ENCODE measurements around the gene EIF3L.
A peak's percentile ranks its signal among the peaks of the same experiment; 100 is the strongest.

The EIF3L gene

DNA sequence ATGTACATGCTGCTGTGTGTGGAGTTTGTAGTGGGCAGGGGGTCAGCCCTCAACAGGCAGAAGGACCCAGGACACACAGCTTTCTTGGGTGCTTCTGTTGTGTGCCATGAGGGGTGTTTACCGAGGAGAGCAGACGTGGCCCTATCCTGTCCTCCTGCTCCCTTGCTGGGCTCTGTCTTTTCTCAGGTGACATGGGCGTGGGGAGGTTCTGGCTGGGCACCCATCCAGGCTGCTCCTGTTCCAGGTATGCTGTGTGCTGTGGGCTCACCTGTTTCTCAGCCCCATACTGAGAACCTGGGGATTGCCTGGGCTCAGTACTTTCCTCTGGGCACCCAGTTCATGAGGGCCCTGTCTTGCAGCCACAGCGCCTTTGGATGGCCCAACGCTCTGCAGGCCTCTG, 80.2 kb downstream of the EIF3L start:
- TF ChIP-seq, protein P1, sequence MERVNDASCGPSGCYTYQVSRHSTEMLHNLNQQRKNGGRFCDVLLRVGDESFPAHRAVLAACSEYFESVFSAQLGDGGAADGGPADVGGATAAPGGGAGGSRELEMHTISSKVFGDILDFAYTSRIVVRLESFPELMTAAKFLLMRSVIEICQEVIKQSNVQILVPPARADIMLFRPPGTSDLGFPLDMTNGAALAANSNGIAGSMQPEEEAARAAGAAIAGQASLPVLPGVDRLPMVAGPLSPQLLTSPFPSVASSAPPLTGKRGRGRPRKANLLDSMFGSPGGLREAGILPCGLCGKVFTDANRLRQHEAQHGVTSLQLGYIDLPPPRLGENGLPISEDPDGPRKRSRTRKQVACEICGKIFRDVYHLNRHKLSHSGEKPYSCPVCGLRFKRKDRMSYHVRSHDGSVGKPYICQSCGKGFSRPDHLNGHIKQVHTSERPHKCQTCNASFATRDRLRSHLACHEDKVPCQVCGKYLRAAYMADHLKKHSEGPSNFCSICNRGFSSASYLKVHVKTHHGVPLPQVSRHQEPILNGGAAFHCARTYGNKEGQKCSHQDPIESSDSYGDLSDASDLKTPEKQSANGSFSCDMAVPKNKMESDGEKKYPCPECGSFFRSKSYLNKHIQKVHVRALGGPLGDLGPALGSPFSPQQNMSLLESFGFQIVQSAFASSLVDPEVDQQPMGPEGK (CRISPR knock-in tag; IDR thresholded peaks at IDR 0.05; ENCODE audit: borderline replicate concordance): no peak
- TF ChIP-seq, protein P2, sequence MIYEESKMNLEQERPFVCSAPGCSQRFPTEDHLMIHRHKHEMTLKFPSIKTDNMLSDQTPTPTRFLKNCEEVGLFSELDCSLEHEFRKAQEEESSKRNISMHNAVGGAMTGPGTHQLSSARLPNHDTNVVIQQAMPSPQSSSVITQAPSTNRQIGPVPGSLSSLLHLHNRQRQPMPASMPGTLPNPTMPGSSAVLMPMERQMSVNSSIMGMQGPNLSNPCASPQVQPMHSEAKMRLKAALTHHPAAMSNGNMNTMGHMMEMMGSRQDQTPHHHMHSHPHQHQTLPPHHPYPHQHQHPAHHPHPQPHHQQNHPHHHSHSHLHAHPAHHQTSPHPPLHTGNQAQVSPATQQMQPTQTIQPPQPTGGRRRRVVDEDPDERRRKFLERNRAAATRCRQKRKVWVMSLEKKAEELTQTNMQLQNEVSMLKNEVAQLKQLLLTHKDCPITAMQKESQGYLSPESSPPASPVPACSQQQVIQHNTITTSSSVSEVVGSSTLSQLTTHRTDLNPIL (CRISPR knock-in tag; IDR thresholded peaks at IDR 0.05; ENCODE audit: low read depth): no peak
- no peak for TF ChIP-seq ZNF565 (CRISPR knock-in tag; conservative IDR thresholded peaks at IDR 0.05; ENCODE audit: low read depth)
- TF ChIP-seq BACH2 (CRISPR knock-in tag; IDR thresholded peaks at IDR 0.05; ENCODE audit: borderline replicate concordance): no peak
- TF ChIP-seq RARB (CRISPR knock-in tag; IDR thresholded peaks at IDR 0.05): no peak
- TF ChIP-seq GLIS3 (CRISPR knock-in tag; IDR thresholded peaks at IDR 0.05): no peak
- TF ChIP-seq ZFP30 (CRISPR knock-in tag; IDR thresholded peaks at IDR 0.05): no peak
- TF ChIP-seq ZFP3 (CRISPR knock-in tag; IDR thresholded peaks at IDR 0.05): no peak
- TF ChIP-seq TOX (CRISPR knock-in tag; IDR thresholded peaks at IDR 0.05; ENCODE audit: borderline replicate concordance): no peak
- TF ChIP-seq PPARA (CRISPR knock-in tag; IDR thresholded peaks at IDR 0.05; ENCODE audit: borderline replicate concordance): no peak
- no peak for TF ChIP-seq ARNTL (CRISPR knock-in tag; IDR thresholded peaks at IDR 0.05; ENCODE audit: borderline replicate concordance, low read depth)
- ATAC-seq: no peak

DNA sequence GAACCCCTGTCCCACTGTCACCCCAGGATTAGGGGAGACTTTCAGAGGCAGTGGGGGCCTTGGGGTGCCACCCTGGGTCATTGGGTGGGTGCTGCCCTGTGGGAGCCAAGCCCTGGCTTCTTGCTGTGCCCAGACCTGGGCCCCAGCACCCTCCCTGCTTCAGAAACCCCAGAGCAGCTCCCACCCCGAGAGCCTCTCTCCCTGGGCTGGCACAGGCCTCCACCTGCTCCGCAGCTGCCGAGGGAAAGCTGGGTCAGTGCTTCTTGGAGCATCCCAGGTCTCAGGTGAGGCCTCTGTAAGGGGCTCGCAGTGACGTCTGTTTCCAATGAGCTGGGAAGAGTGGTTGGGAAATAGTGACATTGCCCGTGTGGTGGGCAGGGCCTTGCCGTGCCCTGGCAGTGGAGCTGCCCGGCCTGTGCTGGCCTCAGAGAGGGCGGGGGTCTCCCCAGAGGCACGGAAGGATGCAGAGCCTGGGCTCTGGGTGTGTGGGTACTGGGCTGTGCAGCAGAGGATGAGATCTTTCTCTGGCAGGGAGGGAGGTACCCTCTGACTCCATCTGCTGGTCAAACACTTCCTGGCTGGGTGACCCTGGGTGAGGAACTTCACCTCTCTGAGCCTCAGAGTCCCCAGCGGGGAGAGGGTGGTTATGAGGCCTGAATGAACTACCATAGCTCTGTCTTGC, 81.2 kb downstream of the EIF3L start:
- TF ChIP-seq OSR1 (CRISPR knock-in tag; IDR thresholded peaks at IDR 0.05): no peak
- ATAC-seq: peak; percentile 19; the same call in 2 of the 3 replicates

DNA sequence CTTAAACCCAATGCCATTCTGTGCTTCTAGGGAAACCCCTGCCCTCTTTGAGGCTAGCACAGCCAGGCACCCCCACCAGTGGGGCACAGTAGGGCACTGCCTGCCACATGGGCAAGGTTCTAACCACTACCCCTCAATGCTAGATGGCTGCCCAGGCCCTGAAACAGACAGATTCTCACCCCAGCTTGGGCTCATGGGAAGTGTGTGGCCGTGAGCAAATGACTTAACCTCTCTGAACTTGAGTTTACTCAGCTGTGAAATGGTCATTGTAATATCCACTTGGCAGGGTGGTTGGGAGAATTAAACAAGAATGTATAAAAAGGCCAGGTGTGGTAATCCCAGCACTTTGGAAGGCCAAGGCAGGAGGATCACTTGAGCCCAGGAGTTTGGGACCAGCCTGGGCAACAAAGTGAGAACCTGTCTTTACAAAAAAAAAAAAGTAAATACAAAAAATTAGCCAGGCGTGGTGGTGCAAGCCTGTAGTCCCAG, 81.8 kb downstream of the EIF3L start:
- TF ChIP-seq BACH2 (CRISPR knock-in tag; IDR thresholded peaks at IDR 0.05; ENCODE audit: borderline replicate concordance) (no peak), ZFP30 (CRISPR knock-in tag; IDR thresholded peaks at IDR 0.05) (no peak), GLIS3 (CRISPR knock-in tag; IDR thresholded peaks at IDR 0.05) (no peak), CSDC2 (CRISPR knock-in tag; IDR thresholded peaks at IDR 0.05) (no peak), PPARA (CRISPR knock-in tag; IDR thresholded peaks at IDR 0.05; ENCODE audit: borderline replicate concordance) (no peak), ZFP3 (CRISPR knock-in tag; IDR thresholded peaks at IDR 0.05) (no peak), ESRRG (CRISPR knock-in tag; IDR thresholded peaks at IDR 0.05) (no peak), RARB (CRISPR knock-in tag; IDR thresholded peaks at IDR 0.05) (no peak), ZC3H10 (CRISPR knock-in tag; IDR thresholded peaks at IDR 0.05) (no peak)
- TF ChIP-seq, protein P1 (CRISPR knock-in tag; IDR thresholded peaks at IDR 0.05; ENCODE audit: borderline replicate concordance): no peak
- TF ChIP-seq, protein P3, sequence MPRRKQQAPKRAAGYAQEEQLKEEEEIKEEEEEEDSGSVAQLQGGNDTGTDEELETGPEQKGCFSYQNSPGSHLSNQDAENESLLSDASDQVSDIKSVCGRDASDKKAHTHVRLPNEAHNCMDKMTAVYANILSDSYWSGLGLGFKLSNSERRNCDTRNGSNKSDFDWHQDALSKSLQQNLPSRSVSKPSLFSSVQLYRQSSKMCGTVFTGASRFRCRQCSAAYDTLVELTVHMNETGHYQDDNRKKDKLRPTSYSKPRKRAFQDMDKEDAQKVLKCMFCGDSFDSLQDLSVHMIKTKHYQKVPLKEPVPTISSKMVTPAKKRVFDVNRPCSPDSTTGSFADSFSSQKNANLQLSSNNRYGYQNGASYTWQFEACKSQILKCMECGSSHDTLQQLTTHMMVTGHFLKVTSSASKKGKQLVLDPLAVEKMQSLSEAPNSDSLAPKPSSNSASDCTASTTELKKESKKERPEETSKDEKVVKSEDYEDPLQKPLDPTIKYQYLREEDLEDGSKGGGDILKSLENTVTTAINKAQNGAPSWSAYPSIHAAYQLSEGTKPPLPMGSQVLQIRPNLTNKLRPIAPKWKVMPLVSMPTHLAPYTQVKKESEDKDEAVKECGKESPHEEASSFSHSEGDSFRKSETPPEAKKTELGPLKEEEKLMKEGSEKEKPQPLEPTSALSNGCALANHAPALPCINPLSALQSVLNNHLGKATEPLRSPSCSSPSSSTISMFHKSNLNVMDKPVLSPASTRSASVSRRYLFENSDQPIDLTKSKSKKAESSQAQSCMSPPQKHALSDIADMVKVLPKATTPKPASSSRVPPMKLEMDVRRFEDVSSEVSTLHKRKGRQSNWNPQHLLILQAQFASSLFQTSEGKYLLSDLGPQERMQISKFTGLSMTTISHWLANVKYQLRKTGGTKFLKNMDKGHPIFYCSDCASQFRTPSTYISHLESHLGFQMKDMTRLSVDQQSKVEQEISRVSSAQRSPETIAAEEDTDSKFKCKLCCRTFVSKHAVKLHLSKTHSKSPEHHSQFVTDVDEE (CRISPR knock-in tag; IDR thresholded peaks at IDR 0.05): no peak
- ATAC-seq: no peak

DNA sequence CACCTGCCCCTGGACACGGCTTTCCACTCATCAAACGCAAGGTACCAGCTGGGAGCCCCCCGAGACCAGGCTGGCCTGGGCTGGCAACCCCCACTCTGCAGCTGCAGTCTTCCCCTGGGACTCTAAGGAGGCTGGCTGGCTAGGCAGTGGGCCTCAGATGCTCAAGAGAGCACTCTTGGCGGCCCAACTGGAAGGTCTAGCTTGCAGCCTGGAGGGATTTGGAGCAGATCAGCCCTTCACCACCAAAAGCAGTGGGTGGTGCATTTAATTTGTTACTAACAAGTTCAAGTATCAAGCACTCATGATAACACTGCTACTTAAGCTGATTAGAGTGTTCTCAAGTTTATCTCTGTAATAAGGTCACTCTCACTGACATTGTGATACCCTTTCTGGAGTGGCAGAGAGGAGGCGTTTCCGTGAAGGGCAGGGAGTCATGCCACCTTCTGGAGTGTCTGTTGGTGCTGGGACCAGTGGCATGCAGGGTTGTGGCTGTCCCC, 82.7 kb downstream of the EIF3L start:
- TF ChIP-seq BACH2 (CRISPR knock-in tag; IDR thresholded peaks at IDR 0.05; ENCODE audit: borderline replicate concordance) (no peak), TOX (CRISPR knock-in tag; IDR thresholded peaks at IDR 0.05; ENCODE audit: borderline replicate concordance) (no peak), ZFP30 (CRISPR knock-in tag; IDR thresholded peaks at IDR 0.05) (no peak), ZC3H10 (CRISPR knock-in tag; IDR thresholded peaks at IDR 0.05) (no peak), SNAI2 (CRISPR knock-in tag; IDR thresholded peaks at IDR 0.05) (no peak), ZNF565 (CRISPR knock-in tag; conservative IDR thresholded peaks at IDR 0.05; ENCODE audit: low read depth) (no peak)
- no peak for ATAC-seq
